Measurements from ENCODE around the gene LIFR. TPM values are rescaled to one million over a fixed set of nuclear protein-coding genes. Genes with fewer than 3 reads are reported as not detected.
"Not testable (repeated sequence)": the region's sequence is repeated elsewhere in the genome, so short reads cannot be mapped to it uniquely, and the experiment has no call there.

LIFR gene
- total RNA-seq, 4 donors from 2014 or later: 61.8 to 105 (median 78.0) TPM

GRCh38 chr5:38528162-38528703 lies 28.2 kb downstream of the LIFR start:
- H3K4me1 ChIP-seq: peaks cover 0 to 34% (median 0%) of the 10 kb centered on the region in 3 donors
- H3K4me3 ChIP-seq: no peak overlapping the region
- no peak for ATAC-seq
- H3K9me3 ChIP-seq: no peaks in the 10 kb centered on the region
- H3K27me3 ChIP-seq: no peaks in the 10 kb centered on the region
- peaks cover 0 to 52% of the 10 kb centered on the region in 2 donors for H3K36me3 ChIP-seq
- H3K27ac ChIP-seq: no peak overlapping the region
- 77 to 80% methylated on average over 2 to 3 of the region's 3 CpGs for WGBS, 2 donors (ENCODE audit: low coverage in 1 of 2)
- no peak for TF ChIP-seq EP300 (IDR thresholded peaks at IDR 0.05)
- TF ChIP-seq CTCF (IDR thresholded peaks at IDR 0.05): no peak
- no peak for TF ChIP-seq POLR2AphosphoS5 (IDR thresholded peaks at IDR 0.05)
- no peak for TF ChIP-seq POLR2A (IDR thresholded peaks at IDR 0.05)

GRCh38 chr5:38527475-38527874 lies 29.0 kb downstream of the LIFR start:
- TF ChIP-seq CTCF (IDR thresholded peaks at IDR 0.05): no peak
- no peak for TF ChIP-seq EP300 (IDR thresholded peaks at IDR 0.05)
- no peak for TF ChIP-seq POLR2AphosphoS5 (IDR thresholded peaks at IDR 0.05)
- no peak for TF ChIP-seq POLR2A (IDR thresholded peaks at IDR 0.05)
- H3K27me3 ChIP-seq: no peaks in the 10 kb centered on the region
- H3K9me3 ChIP-seq: no peaks in the 10 kb centered on the region
- H3K4me1 ChIP-seq: peaks cover 0 to 27% (median 0%) of the 10 kb centered on the region in 3 donors
- no peak overlapping the region for H3K27ac ChIP-seq
- 78 to 85% methylated on average over 2 of the region's 2 CpGs for WGBS, 2 donors (ENCODE audit: low coverage in 1 of 2)
- no peak for ATAC-seq
- no peak overlapping the region for H3K4me3 ChIP-seq
- H3K36me3 ChIP-seq: peaks cover 0 to 60% of the 10 kb centered on the region in 2 donors

GRCh38 chr5:38524022-38524421 lies 32.4 kb downstream of the LIFR start:
- no peaks in the 10 kb centered on the region for H3K27me3 ChIP-seq
- H3K36me3 ChIP-seq: peaks cover 0 to 79% of the 10 kb centered on the region in 2 donors
- H3K27ac ChIP-seq: no peak overlapping the region
- 94 to 100% methylated on average over 3 of the region's 3 CpGs for WGBS, 2 donors (ENCODE audit: low coverage in 1 of 2)
- H3K4me1 ChIP-seq: peaks cover 0 to 13% (median 0%) of the 10 kb centered on the region in 3 donors
- no peaks in the 10 kb centered on the region for H3K9me3 ChIP-seq
- no peak for TF ChIP-seq CTCF (IDR thresholded peaks at IDR 0.05)
- TF ChIP-seq EP300 (IDR thresholded peaks at IDR 0.05): no peak
- no peak for TF ChIP-seq POLR2A (IDR thresholded peaks at IDR 0.05)
- no peak for TF ChIP-seq POLR2AphosphoS5 (IDR thresholded peaks at IDR 0.05)
- ATAC-seq: no peak
- H3K4me3 ChIP-seq: no peak overlapping the region

- no peak for ATAC-seq
- H3K36me3 ChIP-seq: peaks cover 0 to 59% of the 10 kb centered on the region in 2 donors
- no peaks in the 10 kb centered on the region for H3K27me3 ChIP-seq
- no peaks in the 10 kb centered on the region for H3K4me1 ChIP-seq
- H3K27ac ChIP-seq: no peak overlapping the region
- WGBS, 2 donors (ENCODE audit: low coverage in 1 of 2): 96 to 97% methylated on average over 3 of the region's 3 CpGs
- TF ChIP-seq CTCF (IDR thresholded peaks at IDR 0.05) (no peak), POLR2A (IDR thresholded peaks at IDR 0.05) (no peak), POLR2AphosphoS5 (IDR thresholded peaks at IDR 0.05) (no peak), EP300 (IDR thresholded peaks at IDR 0.05) (no peak)
- H3K4me3 ChIP-seq: no peak overlapping the region
- H3K9me3 ChIP-seq: no peaks in the 10 kb centered on the region
These were observed 37.0 kb downstream of the LIFR start for GRCh38 chr5:38519476-38519875.

GRCh38 chr5:38518341-38518740 lies 38.1 kb downstream of the LIFR start:
- Histone ChIP-seq H3K4me3 (no peak overlapping the region), H3K9me3 (no peaks in the 10 kb centered on the region), H3K36me3 (peaks cover 0 to 48% of the 10 kb centered on the region in 2 donors), H3K4me1 (no peaks in the 10 kb centered on the region), H3K27ac (no peak overlapping the region), H3K27me3 (no peaks in the 10 kb centered on the region)
- ATAC-seq: no peak
- 64 to 87% methylated on average over 1 of the region's 1 CpG for WGBS, 2 donors (ENCODE audit: low coverage in 1 of 2)
- TF ChIP-seq CTCF (IDR thresholded peaks at IDR 0.05): no peak
- TF ChIP-seq POLR2AphosphoS5 (IDR thresholded peaks at IDR 0.05): no peak
- no peak for TF ChIP-seq EP300 (IDR thresholded peaks at IDR 0.05)
- no peak for TF ChIP-seq POLR2A (IDR thresholded peaks at IDR 0.05)

- not testable (repeated sequence) for H3K27me3 ChIP-seq, H3K4me1 ChIP-seq, H3K4me3 ChIP-seq, H3K9me3 ChIP-seq, ATAC-seq, H3K27ac ChIP-seq
- 97 to 100% methylated on average over 2 to 3 of the region's 3 CpGs for whole genome bisulfite sequencing, 2 donors (ENCODE audit: low coverage in 1 of 2)
- H3K36me3 ChIP-seq: peaks cover 0 to 32% of the 10 kb centered on the region in 2 donors
These were observed 39.8 kb downstream of the LIFR start for GRCh38 chr5:38516649-38517048.
